Measurements from ENCODE around the gene IKZF1.

IKZF1 gene

DNA sequence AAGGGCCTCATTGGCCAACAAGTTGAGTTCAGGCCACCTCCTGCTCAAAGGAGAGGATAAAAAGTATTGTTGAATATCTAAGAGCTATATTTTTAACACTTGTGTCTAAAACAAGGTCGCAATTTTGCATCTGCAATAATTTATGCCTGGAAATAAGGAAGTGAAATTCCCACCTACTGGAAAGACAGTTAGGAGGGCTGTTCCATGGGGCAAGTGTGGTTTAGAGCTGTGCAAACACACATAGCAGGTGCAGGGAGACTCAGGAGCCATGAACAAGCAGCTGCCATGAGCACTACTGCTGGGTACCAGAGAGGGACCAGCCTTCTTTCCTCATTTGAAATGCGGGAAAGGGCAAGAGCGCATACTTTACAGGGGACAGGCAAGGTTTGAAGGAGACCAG, 35.5 kb upstream of the IKZF1 start:
- no peaks in the 10 kb centered on the region for H3K27me3 ChIP-seq (ENCODE audit: control insufficient read depth, insufficient read depth, low read length)
- H3K4me1 ChIP-seq (ENCODE audit: control insufficient read depth, insufficient read depth, low read length): peaks cover 2% of the 10 kb centered on the region; the same call in 1 of the 2 replicates
- no CpG with 5 or more reads among the region's 3 CpGs for WGBS (ENCODE audit: insufficient coverage, insufficient read length)
- H3K36me3 ChIP-seq (ENCODE audit: control insufficient read depth, insufficient read depth, low read length): no peaks in the 10 kb centered on the region
- DNase-seq (ENCODE audit: low read depth, low spot score): no peak
- H3K27ac ChIP-seq (ENCODE audit: low read length): no peak overlapping the region
- no peaks in the 10 kb centered on the region for H3K9me3 ChIP-seq (ENCODE audit: control insufficient read depth, insufficient read depth, low read length)
- H3K4me3 ChIP-seq (ENCODE audit: low read length): no peak overlapping the region

DNA sequence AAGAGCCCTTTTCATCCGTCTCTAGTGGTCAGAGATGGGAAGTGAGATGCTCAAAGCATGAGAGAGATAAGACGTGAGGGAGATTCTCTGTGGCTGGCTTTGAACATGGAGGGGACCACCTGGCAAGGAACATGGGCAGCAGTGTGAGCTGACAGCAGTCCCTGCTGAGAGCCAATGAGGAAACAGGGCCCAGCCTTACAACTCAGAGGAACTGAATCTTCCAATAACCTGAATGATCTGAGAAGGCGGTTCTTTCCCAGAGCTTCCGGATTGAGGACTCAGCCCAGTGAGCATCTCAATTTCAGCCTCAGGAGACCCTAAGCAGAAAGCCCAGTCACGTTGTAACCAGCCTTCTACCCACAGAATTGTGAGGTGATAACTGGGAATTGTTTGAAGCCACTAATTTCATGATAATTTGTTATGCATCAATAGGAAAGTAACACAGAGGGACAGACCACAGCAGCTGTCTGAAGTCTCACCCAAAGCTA, 33.9 kb upstream of the IKZF1 start:
- WGBS (ENCODE audit: insufficient coverage, insufficient read length): no CpG with 5 or more reads among the region's 5 CpGs
- H3K27ac ChIP-seq (ENCODE audit: low read length): no peak overlapping the region
- H3K27me3 ChIP-seq (ENCODE audit: control insufficient read depth, insufficient read depth, low read length): no peaks in the 10 kb centered on the region
- H3K36me3 ChIP-seq (ENCODE audit: control insufficient read depth, insufficient read depth, low read length): no peaks in the 10 kb centered on the region
- no peak overlapping the region for H3K4me3 ChIP-seq (ENCODE audit: low read length)
- H3K9me3 ChIP-seq (ENCODE audit: control insufficient read depth, insufficient read depth, low read length): no peaks in the 10 kb centered on the region
- peaks cover 2% of the 10 kb centered on the region; the same call in 1 of the 2 replicates for H3K4me1 ChIP-seq (ENCODE audit: control insufficient read depth, insufficient read depth, low read length)
- DNase-seq (ENCODE audit: low read depth, low spot score): no peak

DNA sequence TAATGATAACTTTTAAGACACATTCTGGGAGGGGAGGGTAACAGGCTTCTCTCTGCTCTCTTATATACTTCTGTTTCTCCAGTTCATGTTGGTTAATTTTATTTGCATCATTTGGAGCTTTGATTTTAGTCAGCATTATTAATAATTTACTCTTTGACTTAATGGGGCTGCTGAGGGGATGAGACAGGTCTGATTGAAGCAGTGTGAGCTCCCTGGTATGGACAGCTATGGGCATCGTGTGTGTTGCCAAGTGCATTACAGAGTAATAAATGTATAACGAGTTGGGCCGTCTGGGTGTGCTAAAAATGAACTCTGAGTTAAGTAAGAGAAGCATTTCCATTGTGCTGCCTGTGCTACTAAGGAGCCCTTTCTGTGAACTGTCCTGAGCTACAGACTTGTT, 31.7 kb upstream of the IKZF1 start:
- Histone ChIP-seq H3K36me3 (ENCODE audit: control insufficient read depth, insufficient read depth, low read length) (no peaks in the 10 kb centered on the region), H3K4me3 (ENCODE audit: low read length) (no peak overlapping the region), H3K27me3 (ENCODE audit: control insufficient read depth, insufficient read depth, low read length) (no peaks in the 10 kb centered on the region), H3K9me3 (ENCODE audit: control insufficient read depth, insufficient read depth, low read length) (no peaks in the 10 kb centered on the region), H3K4me1 (ENCODE audit: control insufficient read depth, insufficient read depth, low read length) (no peaks in the 10 kb centered on the region), H3K27ac (ENCODE audit: low read length) (no peak overlapping the region)
- WGBS (ENCODE audit: insufficient coverage, insufficient read length): no CpG with 5 or more reads among the region's 3 CpGs
- no peak for DNase-seq (ENCODE audit: low read depth, low spot score)

DNA sequence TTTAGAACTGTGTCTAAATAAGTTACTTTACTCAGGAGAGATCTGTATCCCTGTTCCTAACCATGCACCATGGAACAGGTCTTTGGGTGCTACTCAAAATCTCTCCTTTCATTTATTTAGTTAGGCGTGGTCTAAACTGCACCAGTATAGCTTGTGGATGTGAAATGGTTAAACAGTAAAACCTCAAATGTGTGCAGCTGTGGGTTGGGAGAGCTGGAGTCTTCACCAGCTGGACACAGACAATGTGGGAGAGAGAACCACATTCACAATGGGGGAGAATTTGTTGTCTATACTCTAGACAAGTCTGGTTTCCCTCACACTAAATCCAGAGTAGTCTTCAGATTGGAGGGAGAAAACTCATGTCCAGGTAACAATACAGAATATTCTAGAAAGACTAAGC, 31.2 kb upstream of the IKZF1 start:
- WGBS (ENCODE audit: insufficient coverage, insufficient read length): no CpG with 5 or more reads among the region's 1 CpG

DNA sequence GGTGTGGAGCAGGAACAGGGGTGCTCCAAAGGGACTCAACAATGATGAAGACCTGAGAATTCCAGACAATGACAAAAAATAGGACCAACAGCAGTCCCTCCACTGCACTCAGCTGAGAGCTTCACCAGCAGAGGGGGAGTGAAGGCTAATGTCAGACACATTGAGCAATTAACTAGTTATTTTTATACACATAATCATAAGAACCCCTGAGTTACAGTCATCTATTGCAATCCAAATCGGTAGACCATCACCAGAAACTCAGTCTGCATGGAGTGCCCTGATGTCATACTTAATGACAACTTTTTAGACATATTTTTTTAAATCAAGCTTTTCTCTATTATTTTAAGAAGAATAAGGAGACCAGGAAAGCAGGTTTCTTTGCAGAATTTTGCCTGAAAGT, 30.6 kb upstream of the IKZF1 start:
- WGBS (ENCODE audit: insufficient coverage, insufficient read length): no CpG with 5 or more reads among the region's 1 CpG

More for the DNA sequence above, 31.2 kb upstream of the IKZF1 start:
- Histone ChIP-seq H3K9me3 (ENCODE audit: control insufficient read depth, insufficient read depth, low read length) (no peaks in the 10 kb centered on the region), H3K36me3 (ENCODE audit: control insufficient read depth, insufficient read depth, low read length) (no peaks in the 10 kb centered on the region), H3K27ac (ENCODE audit: low read length) (no peak overlapping the region), H3K4me1 (ENCODE audit: control insufficient read depth, insufficient read depth, low read length) (no peaks in the 10 kb centered on the region), H3K4me3 (ENCODE audit: low read length) (no peak overlapping the region), H3K27me3 (ENCODE audit: control insufficient read depth, insufficient read depth, low read length) (no peaks in the 10 kb centered on the region)
- no peak for DNase-seq (ENCODE audit: low read depth, low spot score)

DNA sequence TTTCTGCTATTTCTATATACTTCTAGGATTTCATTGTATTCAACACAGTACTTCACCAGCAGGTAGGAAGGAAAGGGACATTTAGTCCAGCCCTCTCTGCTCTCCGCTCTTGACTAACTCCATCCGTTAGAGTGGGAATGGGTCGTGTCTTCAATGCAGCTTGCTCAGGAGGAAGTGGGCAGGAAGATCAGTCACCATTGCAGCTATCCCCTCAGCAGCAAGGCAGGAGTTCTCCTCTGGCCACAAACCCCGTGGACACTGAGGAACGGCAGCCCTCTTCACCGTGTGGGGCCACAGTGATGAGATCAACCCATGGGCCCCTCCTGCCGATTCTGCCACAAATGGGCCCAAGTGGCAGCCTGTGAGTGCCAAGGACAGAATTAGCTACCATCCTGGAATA, 30.2 kb upstream of the IKZF1 start:
- Histone ChIP-seq H3K4me1 (ENCODE audit: control insufficient read depth, insufficient read depth, low read length) (no peaks in the 10 kb centered on the region), H3K27me3 (ENCODE audit: control insufficient read depth, insufficient read depth, low read length) (no peaks in the 10 kb centered on the region), H3K4me3 (ENCODE audit: low read length) (no peak overlapping the region), H3K36me3 (ENCODE audit: control insufficient read depth, insufficient read depth, low read length) (no peaks in the 10 kb centered on the region), H3K27ac (ENCODE audit: low read length) (no peak overlapping the region), H3K9me3 (ENCODE audit: control insufficient read depth, insufficient read depth, low read length) (no peaks in the 10 kb centered on the region)
- WGBS (ENCODE audit: insufficient coverage, insufficient read length): no CpG with 5 or more reads among the region's 7 CpGs
- DNase-seq (ENCODE audit: low read depth, low spot score): no peak

More for the DNA sequence above, 30.6 kb upstream of the IKZF1 start:
- Histone ChIP-seq H3K36me3 (ENCODE audit: control insufficient read depth, insufficient read depth, low read length) (no peaks in the 10 kb centered on the region), H3K27me3 (ENCODE audit: control insufficient read depth, insufficient read depth, low read length) (no peaks in the 10 kb centered on the region), H3K9me3 (ENCODE audit: control insufficient read depth, insufficient read depth, low read length) (no peaks in the 10 kb centered on the region), H3K27ac (ENCODE audit: low read length) (no peak overlapping the region), H3K4me3 (ENCODE audit: low read length) (no peak overlapping the region), H3K4me1 (ENCODE audit: control insufficient read depth, insufficient read depth, low read length) (no peaks in the 10 kb centered on the region)
- DNase-seq (ENCODE audit: low read depth, low spot score): no peak

DNA sequence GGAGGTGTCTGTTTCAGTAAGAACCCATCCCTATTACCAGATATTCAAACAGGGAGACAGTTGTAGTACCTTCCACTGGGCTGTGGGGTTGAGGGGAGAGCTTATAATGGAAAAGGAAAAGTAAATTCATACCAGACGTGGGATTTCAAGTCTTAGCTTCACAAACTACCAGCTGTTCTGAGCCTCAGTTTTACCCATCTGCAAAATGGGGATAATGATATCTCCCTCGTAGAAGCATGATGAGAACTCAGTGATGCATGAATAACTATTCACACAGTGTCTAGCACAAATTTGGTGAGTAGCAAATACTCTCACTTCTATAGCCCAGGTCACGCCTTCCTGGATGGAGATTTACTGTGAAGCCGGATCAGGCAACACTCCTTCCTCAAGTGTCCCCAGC, 29.1 kb upstream of the IKZF1 start:
- H3K4me3 ChIP-seq (ENCODE audit: low read length): no peak overlapping the region
- no peak overlapping the region for H3K27ac ChIP-seq (ENCODE audit: low read length)
- WGBS (ENCODE audit: insufficient coverage, insufficient read length): no CpG with 5 or more reads among the region's 4 CpGs
- DNase-seq (ENCODE audit: low read depth, low spot score): no peak
- H3K36me3 ChIP-seq (ENCODE audit: control insufficient read depth, insufficient read depth, low read length): no peaks in the 10 kb centered on the region
- no peaks in the 10 kb centered on the region for H3K9me3 ChIP-seq (ENCODE audit: control insufficient read depth, insufficient read depth, low read length)
- no peaks in the 10 kb centered on the region for H3K27me3 ChIP-seq (ENCODE audit: control insufficient read depth, insufficient read depth, low read length)
- H3K4me1 ChIP-seq (ENCODE audit: control insufficient read depth, insufficient read depth, low read length): no peaks in the 10 kb centered on the region

DNA sequence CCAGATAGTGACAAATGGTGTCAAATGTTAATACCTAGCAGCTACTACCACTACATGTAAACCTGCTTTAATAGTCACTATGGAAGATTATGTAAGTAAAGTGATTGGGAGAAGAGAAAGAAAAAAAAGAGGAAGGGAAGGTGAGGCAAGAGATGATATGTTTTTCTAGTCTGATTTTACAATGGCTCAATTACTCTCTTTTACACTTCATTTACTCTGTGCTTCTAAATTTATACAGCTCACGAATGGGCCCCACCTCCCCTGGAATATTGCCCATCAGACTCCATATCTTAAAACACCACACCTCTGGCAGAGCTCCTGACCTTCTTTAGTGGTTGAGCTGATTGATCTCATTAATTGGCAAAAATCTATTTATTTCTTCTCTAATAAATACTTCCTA, 28.0 kb upstream of the IKZF1 start:
- H3K4me1 ChIP-seq (ENCODE audit: control insufficient read depth, insufficient read depth, low read length): no peaks in the 10 kb centered on the region
- H3K27ac ChIP-seq (ENCODE audit: low read length): no peak overlapping the region
- no peak for DNase-seq (ENCODE audit: low read depth, low spot score)
- H3K9me3 ChIP-seq (ENCODE audit: control insufficient read depth, insufficient read depth, low read length): no peaks in the 10 kb centered on the region
- no peaks in the 10 kb centered on the region for H3K27me3 ChIP-seq (ENCODE audit: control insufficient read depth, insufficient read depth, low read length)
- no CpG with 5 or more reads among the region's 1 CpG for WGBS (ENCODE audit: insufficient coverage, insufficient read length)
- no peaks in the 10 kb centered on the region for H3K36me3 ChIP-seq (ENCODE audit: control insufficient read depth, insufficient read depth, low read length)
- H3K4me3 ChIP-seq (ENCODE audit: low read length): no peak overlapping the region

DNA sequence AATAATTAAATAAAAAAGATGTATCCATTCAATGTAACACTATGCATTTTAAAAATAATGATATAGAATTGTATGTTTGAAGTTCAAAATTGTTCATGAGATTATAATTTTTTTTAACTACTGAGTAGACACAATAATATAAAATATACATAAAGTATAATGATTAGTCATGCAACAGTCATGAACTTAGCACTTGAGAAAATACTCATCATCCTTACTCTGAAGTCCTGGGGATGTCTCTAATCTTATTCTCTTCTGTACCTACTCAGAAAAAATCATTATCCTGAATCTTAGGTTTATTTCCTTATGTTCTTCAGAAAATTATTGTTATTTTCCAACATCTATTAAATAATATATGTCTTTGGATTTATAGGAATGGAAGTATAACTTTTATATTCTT, 26.4 kb upstream of the IKZF1 start:
- H3K9me3 ChIP-seq (ENCODE audit: control insufficient read depth, insufficient read depth, low read length): no peaks in the 10 kb centered on the region
- DNase-seq (ENCODE audit: low read depth, low spot score): no peak
- H3K4me1 ChIP-seq (ENCODE audit: control insufficient read depth, insufficient read depth, low read length): no peaks in the 10 kb centered on the region; the same call in 1 of the 2 replicates
- H3K36me3 ChIP-seq (ENCODE audit: control insufficient read depth, insufficient read depth, low read length): no peaks in the 10 kb centered on the region
- H3K27ac ChIP-seq (ENCODE audit: low read length): no peak overlapping the region
- H3K27me3 ChIP-seq (ENCODE audit: control insufficient read depth, insufficient read depth, low read length): no peaks in the 10 kb centered on the region
- H3K4me3 ChIP-seq (ENCODE audit: low read length): no peak overlapping the region

DNA sequence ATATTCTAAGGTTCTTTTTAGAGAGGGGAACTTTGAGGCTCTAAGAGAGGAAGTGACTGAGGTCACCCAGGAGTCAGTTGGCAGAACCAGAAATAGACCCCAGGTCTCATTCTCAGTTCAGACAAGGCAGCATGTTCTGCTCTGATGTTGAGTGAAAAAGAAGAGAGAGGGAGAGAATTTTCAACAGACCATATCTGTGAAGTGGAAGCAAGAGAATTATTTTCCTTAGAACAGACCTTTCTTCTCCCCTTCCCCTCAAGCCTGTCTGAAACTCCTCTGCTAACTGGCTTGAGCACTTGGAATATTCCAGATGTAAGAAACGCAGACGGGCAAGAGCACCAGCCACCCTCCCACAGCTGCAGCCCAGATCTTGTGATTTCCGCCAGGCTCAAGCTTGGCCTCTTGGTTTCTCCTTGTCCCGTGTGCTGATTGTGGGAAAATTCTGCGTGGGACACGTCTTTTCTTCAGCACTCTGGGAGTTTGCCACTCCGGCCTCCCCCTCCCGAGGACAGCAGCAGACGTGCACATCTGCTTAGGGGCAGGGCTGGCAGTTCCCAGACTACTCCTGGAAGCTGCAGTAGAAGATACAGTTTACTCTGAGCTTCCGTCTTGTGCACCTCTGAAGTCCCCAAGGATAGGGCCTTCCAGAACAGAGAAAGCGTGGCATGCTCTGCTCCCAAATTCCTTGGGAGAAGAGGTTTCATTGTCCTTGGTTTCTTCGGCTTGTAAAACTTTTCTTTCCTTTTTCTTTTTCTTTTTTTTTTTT, 22.7 kb upstream of the IKZF1 start:
- DNase-seq (ENCODE audit: low read depth, low spot score): no peak
- H3K36me3 ChIP-seq (ENCODE audit: control insufficient read depth, insufficient read depth, low read length): no peaks in the 10 kb centered on the region
- no CpG with 5 or more reads among the region's 12 CpGs for WGBS (ENCODE audit: insufficient coverage, insufficient read length)
- no peaks in the 10 kb centered on the region for H3K9me3 ChIP-seq (ENCODE audit: control insufficient read depth, insufficient read depth, low read length)
- no peaks in the 10 kb centered on the region for H3K27me3 ChIP-seq (ENCODE audit: control insufficient read depth, insufficient read depth, low read length)
- no peak overlapping the region for H3K27ac ChIP-seq (ENCODE audit: low read length)
- H3K4me1 ChIP-seq (ENCODE audit: control insufficient read depth, insufficient read depth, low read length): no peaks in the 10 kb centered on the region; the same call in 1 of the 2 replicates
- no peak overlapping the region for H3K4me3 ChIP-seq (ENCODE audit: low read length)
